K562 (cell line): ENCODE measurements around the gene APC2. TPM values are rescaled to one million over a fixed set of nuclear protein-coding genes. Genes with fewer than 3 reads are reported as not detected.

Experiments
- EP300 ChIP-seq: IDR thresholded peaks from 2 replicates; pipeline ENCODE4 v1.6.1; 2012; ENCODE audit warnings: low read length, improper control_type of control experiment
- GABPB1 ChIP-seq: sonication (generic); formaldehyde crosslinking; IDR thresholded peaks from 2 replicates; pipeline ENCODE4 v1.8.0; 2022; ENCODE audit warnings: mild to moderate bottlenecking, missing genetic modification reagents
- HNRNPLL ChIP-seq: fragments of 200-400 bp; formaldehyde crosslinking; IDR thresholded peaks from 2 replicates; pipeline ENCODE4 v1.6.1; 2017; ENCODE audit warnings: low read length, low read depth, mild to moderate bottlenecking; ENCODE audit not compliant: poor library complexity, severe bottlenecking
- KLF6 ChIP-seq: fragments of 250-450 bp; sonication (Bioruptor Pico); IDR thresholded peaks from 2 replicates; pipeline ENCODE4 v1.4.0; 2020; ENCODE audit warnings: mild to moderate bottlenecking, moderate library complexity, borderline replicate concordance
- SMAD4 ChIP-seq: fragments of 250-450 bp; sonication (Bioruptor Pico); conservative IDR thresholded peaks from 2 replicates; pipeline ENCODE4 v1.8.0; 2021; ENCODE audit warnings: inconsistent platforms, mild to moderate bottlenecking, moderate library complexity
- ZNF707 ChIP-seq: fragments of 250-450 bp; sonication (Bioruptor Pico); conservative IDR thresholded peaks from 2 replicates; pipeline ENCODE4 v1.8.0; 2022; ENCODE audit warnings: inconsistent platforms, mild to moderate bottlenecking, moderate library complexity
- ZNF79 ChIP-seq: fragments of 250-450 bp; sonication (Bioruptor Pico); IDR thresholded peaks from 2 replicates; pipeline ENCODE4 v1.4.0; 2020; ENCODE audit warnings: low read depth, mild to moderate bottlenecking, moderate library complexity
- polyA plus RNA-seq, 8 experiments: library from polyadenylated mRNA; depleted of rRNA in 4 of 8; stranded (reverse) in 5 of 8; unstranded in 3 of 8; fragments of >200 nt; fragmentation: Nextera tagmentation in 2 of 8; fragmentation: Illumina TruSeq in 1 of 8; extraction: Ambion mirVana in 2 of 8; extraction: Trizol in 1 of 8; gene quantifications; 2 replicates each; pipeline versions ENCODE4 v1.2.1 to v1.2.3, GENCODE V29; 2011 to 2014; ENCODE audit warnings: inconsistent platforms in 1 of 8, missing spikeins in 1 of 8
- total RNA-seq, 7 experiments: library from RNA; depleted of rRNA in 6 of 7; stranded (reverse); fragments of >200 nt in 6 of 7; fragmentation: Illumina TruSeq in 2 of 7; extraction: Trizol in 2 of 7; gene quantifications; 2 replicates each; pipeline versions ENCODE4 v1.2.1 to v1.2.3, GENCODE V29; 2011 to 2021; ENCODE audit warnings: low replicate concordance in 1 of 7
- TF ChIP-seq, protein P1 (sequence below): sonication (generic); formaldehyde crosslinking; IDR thresholded peaks from 2 replicates; pipeline ENCODE4 v1.9.0; 2022; ENCODE audit warnings: mild to moderate bottlenecking, missing genetic modification reagents
- TF ChIP-seq, protein P2 (sequence below): fragments of 450-650 bp; formaldehyde crosslinking; IDR thresholded peaks from 2 replicates; pipeline ENCODE4 v1.4.0; 2020; ENCODE audit warnings: mild to moderate bottlenecking
- TF ChIP-seq, protein P3 (sequence below): sonication (generic); formaldehyde crosslinking; IDR thresholded peaks from 2 replicates; pipeline ENCODE4 v1.8.0; 2022; ENCODE audit warnings: mild to moderate bottlenecking, missing genetic modification reagents, borderline replicate concordance
- TF ChIP-seq, protein P4 (sequence below): fragments of 450-650 bp; IDR thresholded peaks from 2 replicates; pipeline ENCODE4 v1.6.1; 2014; ENCODE audit warnings: low read depth, mild to moderate bottlenecking, moderate library complexity, borderline replicate concordance
- TF ChIP-seq, protein P5 (sequence below): sonication (generic); formaldehyde crosslinking; IDR thresholded peaks from 2 replicates; pipeline ENCODE4 v1.8.1; 2022; ENCODE audit warnings: missing genetic modification reagents
- TF ChIP-seq, protein P6 (sequence below): sonication (generic); formaldehyde crosslinking; IDR thresholded peaks from 2 replicates; pipeline ENCODE4 v1.8.1; 2023; ENCODE audit warnings: missing genetic modification reagents, mild to moderate bottlenecking, borderline replicate concordance

APC2 gene
- total and polyA plus RNA-seq, 9 of the 15 experiments (the other 6 are each of a cell fraction or from before 2014, with no cell fraction given): 0.01 to 0.40 (median 0.05) TPM; not detected in 3

DNA sequence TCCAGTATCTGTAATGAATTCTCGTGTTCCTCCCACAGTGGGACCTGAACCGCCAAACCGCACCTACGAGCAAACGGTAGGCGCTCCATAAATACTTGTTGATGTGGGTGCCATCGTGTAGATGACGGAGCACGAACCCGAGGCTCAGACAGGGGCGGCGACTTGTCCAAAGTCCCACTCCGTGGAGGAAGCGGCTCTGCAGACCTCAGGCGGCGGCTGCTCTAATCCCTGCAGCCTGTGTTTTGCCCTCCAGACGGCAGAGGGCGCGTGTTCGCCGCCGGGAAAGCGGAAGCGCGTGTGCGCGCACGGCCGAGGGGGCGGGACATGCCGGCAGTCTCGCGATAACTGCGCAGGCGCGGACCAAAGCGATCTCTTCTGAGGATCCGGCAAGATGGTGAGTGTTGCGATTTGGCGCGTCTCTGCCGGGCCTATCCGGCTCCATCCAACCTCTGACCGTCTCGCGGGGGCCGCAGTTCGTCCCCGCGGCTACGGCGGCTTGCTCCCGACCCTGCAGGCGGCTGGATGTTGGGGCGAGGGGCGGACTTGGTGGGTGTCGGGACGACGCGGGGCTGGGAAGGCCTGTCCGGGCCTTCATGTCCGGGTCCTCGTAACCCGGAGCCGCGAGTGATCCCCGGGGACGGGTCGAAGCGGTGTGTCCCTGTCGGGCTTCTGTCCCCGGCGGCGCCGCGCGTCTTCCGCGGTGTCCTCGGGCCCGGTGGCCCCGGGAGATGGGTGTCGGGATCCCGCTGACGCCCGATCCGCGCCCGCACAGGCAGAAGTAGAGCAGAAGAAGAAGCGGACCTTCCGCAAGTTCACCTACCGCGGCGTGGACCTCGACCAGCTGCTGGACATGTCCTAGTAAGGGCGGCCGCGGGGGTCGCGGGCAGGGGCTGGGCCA, 11.6 kb upstream of the APC2 start, which contains the start of gene RPS15 (continued):
- TF ChIP-seq, protein P1, sequence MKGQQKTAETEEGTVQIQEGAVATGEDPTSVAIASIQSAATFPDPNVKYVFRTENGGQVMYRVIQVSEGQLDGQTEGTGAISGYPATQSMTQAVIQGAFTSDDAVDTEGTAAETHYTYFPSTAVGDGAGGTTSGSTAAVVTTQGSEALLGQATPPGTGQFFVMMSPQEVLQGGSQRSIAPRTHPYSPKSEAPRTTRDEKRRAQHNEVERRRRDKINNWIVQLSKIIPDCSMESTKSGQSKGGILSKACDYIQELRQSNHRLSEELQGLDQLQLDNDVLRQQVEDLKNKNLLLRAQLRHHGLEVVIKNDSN (CRISPR knock-in tag): peak; percentile 44
- TF ChIP-seq HNRNPLL (peak; percentile 65), EP300 (no peak), ZNF707 (no peak), SMAD4 (CRISPR knock-in tag) (peak; percentile 61), ZNF79 (CRISPR knock-in tag) (no peak), KLF6 (CRISPR knock-in tag) (no peak), GABPB1 (peak; percentile 98)
- TF ChIP-seq, protein P2, sequence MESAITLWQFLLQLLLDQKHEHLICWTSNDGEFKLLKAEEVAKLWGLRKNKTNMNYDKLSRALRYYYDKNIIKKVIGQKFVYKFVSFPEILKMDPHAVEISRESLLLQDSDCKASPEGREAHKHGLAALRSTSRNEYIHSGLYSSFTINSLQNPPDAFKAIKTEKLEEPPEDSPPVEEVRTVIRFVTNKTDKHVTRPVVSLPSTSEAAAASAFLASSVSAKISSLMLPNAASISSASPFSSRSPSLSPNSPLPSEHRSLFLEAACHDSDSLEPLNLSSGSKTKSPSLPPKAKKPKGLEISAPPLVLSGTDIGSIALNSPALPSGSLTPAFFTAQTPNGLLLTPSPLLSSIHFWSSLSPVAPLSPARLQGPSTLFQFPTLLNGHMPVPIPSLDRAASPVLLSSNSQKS (CRISPR knock-in tag): no peak
- TF ChIP-seq, protein P3, sequence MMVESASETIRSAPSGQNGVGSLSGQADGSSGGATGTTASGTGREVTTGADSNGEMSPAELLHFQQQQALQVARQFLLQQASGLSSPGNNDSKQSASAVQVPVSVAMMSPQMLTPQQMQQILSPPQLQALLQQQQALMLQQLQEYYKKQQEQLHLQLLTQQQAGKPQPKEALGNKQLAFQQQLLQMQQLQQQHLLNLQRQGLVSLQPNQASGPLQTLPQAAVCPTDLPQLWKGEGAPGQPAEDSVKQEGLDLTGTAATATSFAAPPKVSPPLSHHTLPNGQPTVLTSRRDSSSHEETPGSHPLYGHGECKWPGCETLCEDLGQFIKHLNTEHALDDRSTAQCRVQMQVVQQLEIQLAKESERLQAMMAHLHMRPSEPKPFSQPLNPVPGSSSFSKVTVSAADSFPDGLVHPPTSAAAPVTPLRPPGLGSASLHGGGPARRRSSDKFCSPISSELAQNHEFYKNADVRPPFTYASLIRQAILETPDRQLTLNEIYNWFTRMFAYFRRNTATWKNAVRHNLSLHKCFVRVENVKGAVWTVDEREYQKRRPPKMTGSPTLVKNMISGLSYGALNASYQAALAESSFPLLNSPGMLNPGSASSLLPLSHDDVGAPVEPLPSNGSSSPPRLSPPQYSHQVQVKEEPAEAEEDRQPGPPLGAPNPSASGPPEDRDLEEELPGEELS: no peak; the same call in 1 of the 2 replicates
- TF ChIP-seq, protein P4, sequence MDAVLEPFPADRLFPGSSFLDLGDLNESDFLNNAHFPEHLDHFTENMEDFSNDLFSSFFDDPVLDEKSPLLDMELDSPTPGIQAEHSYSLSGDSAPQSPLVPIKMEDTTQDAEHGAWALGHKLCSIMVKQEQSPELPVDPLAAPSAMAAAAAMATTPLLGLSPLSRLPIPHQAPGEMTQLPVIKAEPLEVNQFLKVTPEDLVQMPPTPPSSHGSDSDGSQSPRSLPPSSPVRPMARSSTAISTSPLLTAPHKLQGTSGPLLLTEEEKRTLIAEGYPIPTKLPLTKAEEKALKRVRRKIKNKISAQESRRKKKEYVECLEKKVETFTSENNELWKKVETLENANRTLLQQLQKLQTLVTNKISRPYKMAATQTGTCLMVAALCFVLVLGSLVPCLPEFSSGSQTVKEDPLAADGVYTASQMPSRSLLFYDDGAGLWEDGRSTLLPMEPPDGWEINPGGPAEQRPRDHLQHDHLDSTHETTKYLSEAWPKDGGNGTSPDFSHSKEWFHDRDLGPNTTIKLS: peak; percentile 91
- TF ChIP-seq, protein P5, sequence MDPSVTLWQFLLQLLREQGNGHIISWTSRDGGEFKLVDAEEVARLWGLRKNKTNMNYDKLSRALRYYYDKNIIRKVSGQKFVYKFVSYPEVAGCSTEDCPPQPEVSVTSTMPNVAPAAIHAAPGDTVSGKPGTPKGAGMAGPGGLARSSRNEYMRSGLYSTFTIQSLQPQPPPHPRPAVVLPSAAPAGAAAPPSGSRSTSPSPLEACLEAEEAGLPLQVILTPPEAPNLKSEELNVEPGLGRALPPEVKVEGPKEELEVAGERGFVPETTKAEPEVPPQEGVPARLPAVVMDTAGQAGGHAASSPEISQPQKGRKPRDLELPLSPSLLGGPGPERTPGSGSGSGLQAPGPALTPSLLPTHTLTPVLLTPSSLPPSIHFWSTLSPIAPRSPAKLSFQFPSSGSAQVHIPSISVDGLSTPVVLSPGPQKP (CRISPR knock-in tag): no peak
- TF ChIP-seq, protein P6, sequence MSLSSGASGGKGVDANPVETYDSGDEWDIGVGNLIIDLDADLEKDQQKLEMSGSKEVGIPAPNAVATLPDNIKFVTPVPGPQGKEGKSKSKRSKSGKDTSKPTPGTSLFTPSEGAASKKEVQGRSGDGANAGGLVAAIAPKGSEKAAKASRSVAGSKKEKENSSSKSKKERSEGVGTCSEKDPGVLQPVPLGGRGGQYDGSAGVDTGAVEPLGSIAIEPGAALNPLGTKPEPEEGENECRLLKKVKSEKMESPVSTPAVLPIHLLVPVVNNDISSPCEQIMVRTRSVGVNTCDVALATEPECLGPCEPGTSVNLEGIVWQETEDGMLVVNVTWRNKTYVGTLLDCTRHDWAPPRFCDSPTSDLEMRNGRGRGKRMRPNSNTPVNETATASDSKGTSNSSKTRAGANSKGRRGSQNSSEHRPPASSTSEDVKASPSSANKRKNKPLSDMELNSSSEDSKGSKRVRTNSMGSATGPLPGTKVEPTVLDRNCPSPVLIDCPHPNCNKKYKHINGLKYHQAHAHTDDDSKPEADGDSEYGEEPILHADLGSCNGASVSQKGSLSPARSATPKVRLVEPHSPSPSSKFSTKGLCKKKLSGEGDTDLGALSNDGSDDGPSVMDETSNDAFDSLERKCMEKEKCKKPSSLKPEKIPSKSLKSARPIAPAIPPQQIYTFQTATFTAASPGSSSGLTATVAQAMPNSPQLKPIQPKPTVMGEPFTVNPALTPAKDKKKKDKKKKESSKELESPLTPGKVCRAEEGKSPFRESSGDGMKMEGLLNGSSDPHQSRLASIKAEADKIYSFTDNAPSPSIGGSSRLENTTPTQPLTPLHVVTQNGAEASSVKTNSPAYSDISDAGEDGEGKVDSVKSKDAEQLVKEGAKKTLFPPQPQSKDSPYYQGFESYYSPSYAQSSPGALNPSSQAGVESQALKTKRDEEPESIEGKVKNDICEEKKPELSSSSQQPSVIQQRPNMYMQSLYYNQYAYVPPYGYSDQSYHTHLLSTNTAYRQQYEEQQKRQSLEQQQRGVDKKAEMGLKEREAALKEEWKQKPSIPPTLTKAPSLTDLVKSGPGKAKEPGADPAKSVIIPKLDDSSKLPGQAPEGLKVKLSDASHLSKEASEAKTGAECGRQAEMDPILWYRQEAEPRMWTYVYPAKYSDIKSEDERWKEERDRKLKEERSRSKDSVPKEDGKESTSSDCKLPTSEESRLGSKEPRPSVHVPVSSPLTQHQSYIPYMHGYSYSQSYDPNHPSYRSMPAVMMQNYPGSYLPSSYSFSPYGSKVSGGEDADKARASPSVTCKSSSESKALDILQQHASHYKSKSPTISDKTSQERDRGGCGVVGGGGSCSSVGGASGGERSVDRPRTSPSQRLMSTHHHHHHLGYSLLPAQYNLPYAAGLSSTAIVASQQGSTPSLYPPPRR (CRISPR knock-in tag): peak; percentile 75; the same call in 1 of the 2 replicates
